ENCODE data around the gene PCDHGA4. TPM values are rescaled to one million over a fixed set of nuclear protein-coding genes. Genes with fewer than 3 reads are reported as not detected.
A peak's percentile ranks its signal among the peaks of the same experiment; 100 is the strongest.

Gene PCDHGA4
- total RNA-seq, 4 donors from 2014 or later = 1.3 to 5.4 (median 1.5) TPM

- Histone ChIP-seq H3K27me3 (peaks cover 0 to 26% (median 9%) of the 10 kb centered on the region in 3 donors), H3K4me1 (no peaks in the 10 kb centered on the region), H3K27ac (peak within 1 kb of the TSS in 1 of 4 donors; percentile 29), H3K36me3 (no peaks in the 10 kb centered on the region), H3K4me3 (peak within 1 kb of the TSS; percentile 14 to 31 (median 27)), H3K9me3 (peaks cover 0 to 3% (median 3%) of the 10 kb centered on the region in 3 donors)
- peak in 4 of 5 experiments; percentile 18 to 53 (median 38) for TF ChIP-seq CTCF (IDR thresholded peaks at IDR 0.05 in 4 of 5, conservative IDR thresholded peaks at IDR 0.05 in 1 of 5)
- no peak for TF ChIP-seq POLR2A (IDR thresholded peaks at IDR 0.05)
- in situ Hi-C loops (cut with MboI; ENCODE audit: low sequenced_read_pairs in 4 of 4) = loop anchor here in 1 of 4 donors (10.0 kb wide), 1 partner anchor 215 kb away; no protein-coding TSS in a partner anchor
- intact Hi-C loops (cut with DNase I; ENCODE audit: low total_unique reads) = no loop called here
- ATAC-seq = peak; percentile 42 to 87
- peak in 1 of 2 donors; percentile 42 for DNase-seq
Observed at GRCh38 chr5:141349917-141350619, 4.8 kb upstream of the PCDHGA4 start, which contains the start of gene PCDHGB1. TSS of gene PCDHGB1 (plus strand) at chr5:141350099. CDS start at chr5:141350261, 162 bp downstream.

- no peak overlapping the region for H3K27ac ChIP-seq
- in situ Hi-C loops (cut with MboI; ENCODE audit: low sequenced_read_pairs in 4 of 4) = no loop called here
Observed at GRCh38 chr5:141351591-141351990, 3.2 kb upstream of the PCDHGA4 start.

GRCh38 chr5:141355641-141356040, 820 bp downstream of the PCDHGA4 start:
- H3K4me1 ChIP-seq = peaks cover 0 to 6% of the 10 kb centered on the region in 2 donors
- ATAC-seq (no peak), DNase-seq (no peak)
- H3K27me3 ChIP-seq = peaks cover 0 to 30% (median 15%) of the 10 kb centered on the region in 3 donors
- H3K4me3 ChIP-seq = peak overlapping the region in 3 of 4 donors; percentile 35 to 58 (median 48)
- H3K27ac ChIP-seq = no peak overlapping the region
- intact Hi-C loops (cut with DNase I; ENCODE audit: low total_unique reads) (no loop called here), in situ Hi-C loops (cut with MboI; ENCODE audit: low sequenced_read_pairs in 4 of 4) (no loop called here)
- peaks cover 0 to 12% (median 3%) of the 10 kb centered on the region in 3 donors for H3K9me3 ChIP-seq
- no peak for TF ChIP-seq POLR2A (IDR thresholded peaks at IDR 0.05)
- TF ChIP-seq CTCF (IDR thresholded peaks at IDR 0.05 in 4 of 5, conservative IDR thresholded peaks at IDR 0.05 in 1 of 5) = no peak
- H3K36me3 ChIP-seq = no peaks in the 10 kb centered on the region

More at GRCh38 chr5:141351591-141351990, 3.2 kb upstream of the PCDHGA4 start:
- ATAC-seq = no peak
- Histone ChIP-seq H3K27me3 (peaks cover 0 to 28% (median 9%) of the 10 kb centered on the region in 3 donors), H3K9me3 (peaks cover 0 to 7% (median 3%) of the 10 kb centered on the region in 3 donors), H3K4me1 (no peaks in the 10 kb centered on the region), H3K4me3 (no peak overlapping the region), H3K36me3 (no peaks in the 10 kb centered on the region)
- TF ChIP-seq POLR2A (IDR thresholded peaks at IDR 0.05) = no peak
- no peak for TF ChIP-seq CTCF (IDR thresholded peaks at IDR 0.05 in 4 of 5, conservative IDR thresholded peaks at IDR 0.05 in 1 of 5)
- intact Hi-C loops (cut with DNase I; ENCODE audit: low total_unique reads) = no loop called here
- no peak for DNase-seq

- peaks cover 0 to 16% (median 3%) of the 10 kb centered on the region in 3 donors for H3K9me3 ChIP-seq
- TF ChIP-seq CTCF (IDR thresholded peaks at IDR 0.05 in 4 of 5, conservative IDR thresholded peaks at IDR 0.05 in 1 of 5) (no peak), POLR2A (IDR thresholded peaks at IDR 0.05) (no peak)
- H3K36me3 ChIP-seq = no peaks in the 10 kb centered on the region
- H3K27ac ChIP-seq = no peak overlapping the region
- in situ Hi-C loops (cut with MboI; ENCODE audit: low sequenced_read_pairs in 4 of 4) (no loop called here), intact Hi-C loops (cut with DNase I; ENCODE audit: low total_unique reads) (no loop called here)
- no peak for DNase-seq
- peak overlapping the region in 1 of 4 donors; percentile 35 for H3K4me3 ChIP-seq
- peaks cover 0 to 6% of the 10 kb centered on the region in 2 donors for H3K4me1 ChIP-seq
- peaks cover 0 to 35% (median 17%) of the 10 kb centered on the region in 3 donors for H3K27me3 ChIP-seq
- no peak for ATAC-seq
Observed at GRCh38 chr5:141356133-141356532, 1.3 kb downstream of the PCDHGA4 start.
